GM19328 (cell line): ENCODE data around the gene ARID1B.

Source experiments
- ATAC-seq: cut with Tn5 transposase; IDR thresholded peaks from one replicate; pipeline ENCODE4 v1.9.1; 2021; ENCODE audit warnings: mild to moderate bottlenecking, moderate library complexity; ENCODE audit not compliant: unreplicated experiment

ARID1B gene

DNA sequence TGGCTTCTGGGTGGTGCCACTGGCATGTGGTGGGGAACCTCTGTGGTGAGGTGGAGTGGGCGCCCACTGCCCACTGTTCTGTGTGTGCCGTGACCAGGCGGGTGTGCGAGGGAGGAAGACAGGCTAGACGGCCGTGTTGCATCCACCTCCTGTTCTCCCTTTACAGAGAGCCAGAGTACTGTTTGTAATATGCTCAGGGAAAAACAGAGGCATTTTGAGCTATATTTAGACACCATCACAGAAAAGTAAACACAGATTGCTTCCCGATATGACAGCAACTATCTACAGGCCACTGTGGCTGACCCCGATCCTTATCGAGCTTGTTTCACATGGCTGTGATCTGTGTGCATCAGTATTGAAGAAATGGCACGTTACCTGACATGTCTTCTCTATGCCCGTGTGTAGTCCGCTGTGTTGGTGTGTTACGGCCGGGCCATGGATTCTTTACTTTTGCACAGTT lies 45.6 kb downstream of the ARID1B start:
- no peak for ATAC-seq

DNA sequence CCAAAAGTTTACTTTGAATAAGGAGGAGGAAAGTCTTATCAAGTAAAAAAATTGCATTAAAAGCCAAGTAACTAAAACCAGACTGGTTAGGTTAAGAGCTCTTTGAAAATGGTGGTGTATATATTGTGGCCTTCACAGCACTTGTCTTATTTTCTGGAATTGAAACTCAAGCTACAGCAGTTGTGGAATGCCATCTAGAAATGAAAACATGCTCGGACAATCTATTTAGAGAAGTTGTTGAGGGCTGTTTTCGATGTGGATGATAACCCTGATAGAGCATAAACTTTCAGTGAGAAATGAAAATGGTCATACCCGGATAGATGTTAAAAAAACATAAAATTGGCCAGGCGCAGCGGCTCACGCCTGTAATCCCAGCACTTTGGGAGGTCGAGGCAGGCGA lies 47.0 kb downstream of the ARID1B start:
- no peak for ATAC-seq

GRCh38 chr6:156825475-156825874 lies 48.3 kb downstream of the ARID1B start:
- ATAC-seq = no peak

DNA sequence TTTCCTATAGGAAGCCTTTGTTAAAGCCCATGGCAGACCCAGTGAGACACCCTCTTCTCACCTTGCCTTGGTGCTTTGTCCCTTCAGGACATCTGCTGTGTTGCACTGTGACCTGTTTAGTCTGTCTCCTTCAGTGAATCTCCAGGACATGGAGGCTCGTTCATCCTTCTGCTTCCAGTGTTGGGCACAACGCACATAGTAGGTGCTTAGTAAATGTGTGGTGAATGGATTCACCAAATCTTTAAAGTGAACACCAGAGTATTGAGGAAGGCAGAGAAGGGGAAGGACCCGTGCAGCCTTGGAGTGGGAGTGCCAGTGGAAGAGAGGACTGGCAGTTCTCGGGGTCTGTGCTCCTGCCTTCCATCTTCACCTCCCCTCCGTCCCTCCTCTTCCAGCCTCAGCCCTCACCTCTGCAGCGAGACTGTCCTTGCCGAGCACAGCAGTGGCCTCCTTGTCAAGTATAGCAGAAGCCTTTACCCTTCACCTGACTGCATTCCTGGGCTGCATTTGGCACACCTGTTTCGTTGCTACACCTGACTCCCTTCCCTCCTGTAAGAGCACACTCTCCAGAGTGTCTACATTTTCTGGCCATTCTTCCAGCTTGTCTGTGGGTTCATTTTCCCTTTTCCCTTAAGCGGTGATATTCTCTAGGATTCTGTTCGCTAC lies 49.2 kb downstream of the ARID1B start:
- ATAC-seq = no peak

- no peak for ATAC-seq
Measured at GRCh38 chr6:156827382-156827781, 50.2 kb downstream of the ARID1B start.

GRCh38 chr6:156828280-156828703 lies 51.1 kb downstream of the ARID1B start:
- ATAC-seq = no peak

DNA sequence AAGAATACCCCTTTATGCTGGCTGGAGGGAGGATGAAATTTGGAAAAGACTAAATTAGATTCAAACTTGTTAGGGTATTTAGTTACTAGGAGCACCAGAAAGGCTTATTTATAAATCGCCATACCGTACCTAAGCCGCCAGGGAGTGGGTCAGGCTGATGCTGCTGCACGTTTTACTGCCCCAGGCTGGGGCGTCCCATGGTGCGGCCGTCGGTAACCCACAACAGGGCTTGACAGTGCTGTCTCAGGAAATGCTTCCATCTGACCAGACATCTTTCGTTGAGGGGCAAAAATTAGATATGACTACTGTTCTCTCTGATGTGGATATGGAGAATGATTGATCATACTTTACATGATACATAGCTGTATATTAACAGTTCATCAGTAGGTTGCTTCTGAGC lies 52.9 kb downstream of the ARID1B start:
- no peak for ATAC-seq

DNA sequence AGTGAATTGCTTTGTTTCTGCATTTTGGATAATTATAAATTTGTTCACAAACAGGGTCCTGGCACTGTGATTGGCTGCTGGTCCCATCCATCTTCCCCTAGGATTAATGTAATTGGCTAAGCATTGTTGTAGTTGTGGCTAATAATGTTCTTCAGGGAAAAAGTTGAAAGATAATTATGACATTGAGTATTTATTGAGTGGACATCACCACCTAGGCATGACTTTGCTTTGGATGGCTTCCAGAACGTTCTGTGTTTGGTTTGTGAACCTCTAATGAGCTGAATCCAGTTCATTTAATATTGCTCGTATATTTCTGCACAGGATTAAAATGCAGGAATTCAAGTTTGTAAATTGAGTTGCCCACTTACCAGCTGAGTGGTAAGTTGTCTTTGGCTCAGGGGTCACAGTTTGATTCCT lies 55.1 kb downstream of the ARID1B start:
- ATAC-seq = no peak

DNA sequence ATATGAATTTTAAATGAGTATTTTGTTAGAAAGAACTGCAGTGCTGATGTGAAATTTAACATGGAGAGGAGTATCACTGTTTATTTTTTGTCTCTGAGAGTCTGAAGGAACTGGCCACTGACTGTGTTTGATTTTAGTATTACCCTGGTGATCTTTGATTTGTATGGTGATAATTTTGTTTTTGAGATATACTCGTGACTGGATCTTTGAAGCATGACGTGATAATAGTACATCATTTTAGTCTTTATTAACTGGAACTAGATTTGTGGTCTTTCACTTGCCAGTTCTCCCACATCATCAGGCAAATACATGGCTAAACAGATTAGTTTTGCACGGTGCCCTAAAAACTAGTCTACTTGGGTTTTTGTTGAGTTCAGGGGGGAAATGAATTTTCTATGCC lies 55.5 kb downstream of the ARID1B start:
- ATAC-seq = no peak

DNA sequence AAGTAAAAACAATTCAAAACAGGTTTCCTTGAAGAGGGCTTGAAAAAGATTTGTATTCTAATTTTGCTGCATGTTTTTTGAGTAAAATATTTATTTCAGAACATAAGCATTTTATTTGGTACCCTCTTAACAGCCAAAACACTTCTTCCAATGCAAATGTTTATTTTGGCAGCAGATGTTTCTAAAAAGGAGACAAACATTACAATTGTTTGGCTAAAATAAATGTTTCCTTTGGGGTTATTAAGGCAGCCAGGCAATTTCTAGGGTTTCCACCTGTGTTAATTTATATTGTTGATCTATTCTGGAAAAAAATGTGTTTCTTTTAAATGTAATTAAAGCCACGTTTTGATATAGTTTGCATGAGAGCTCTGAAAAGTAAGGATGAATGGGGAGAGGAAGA lies 56.6 kb downstream of the ARID1B start:
- no peak for ATAC-seq

DNA sequence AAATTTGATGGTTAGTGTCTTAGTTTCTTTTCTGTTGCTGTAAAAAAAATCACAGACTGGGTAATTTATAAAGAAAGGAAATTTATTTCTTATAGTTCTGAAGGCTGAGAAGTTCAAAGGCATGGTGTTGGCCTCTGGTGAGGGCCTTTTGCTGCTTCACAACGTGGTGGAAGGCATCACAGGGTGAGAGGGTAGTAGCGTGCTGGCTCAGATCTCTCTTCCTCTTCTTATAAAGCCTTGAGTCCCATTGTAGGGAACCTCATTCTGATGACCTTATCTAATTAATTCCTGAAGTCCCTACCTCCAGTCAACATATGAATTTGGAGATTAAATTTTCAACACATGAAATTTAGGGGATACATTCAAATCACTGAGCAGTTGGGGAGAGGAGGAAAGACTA lies 62.0 kb downstream of the ARID1B start:
- no peak for ATAC-seq

DNA sequence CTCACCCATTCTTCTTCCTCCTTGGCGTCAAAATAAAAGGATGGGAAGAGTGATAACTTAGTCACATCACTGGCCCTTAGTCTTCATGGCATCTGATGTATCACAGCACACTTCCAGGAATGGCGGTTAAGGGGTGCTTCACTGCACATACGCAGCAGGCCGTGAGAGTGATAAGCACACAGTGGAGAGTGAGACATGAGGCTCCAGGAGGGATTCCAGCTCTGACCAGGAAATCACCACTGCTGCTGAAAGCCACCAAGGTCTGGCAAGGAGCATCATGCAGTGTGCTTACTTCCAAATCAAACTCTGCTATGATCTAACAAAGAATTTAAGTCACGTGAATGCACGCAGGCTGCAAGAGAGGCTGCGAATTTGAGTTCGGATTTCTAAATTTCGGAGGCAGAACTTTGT lies 62.4 kb downstream of the ARID1B start:
- ATAC-seq = no peak

GRCh38 chr6:156840136-156840535 lies 63.0 kb downstream of the ARID1B start:
- ATAC-seq = no peak

GRCh38 chr6:156840606-156841005 lies 63.4 kb downstream of the ARID1B start:
- ATAC-seq = no peak

DNA sequence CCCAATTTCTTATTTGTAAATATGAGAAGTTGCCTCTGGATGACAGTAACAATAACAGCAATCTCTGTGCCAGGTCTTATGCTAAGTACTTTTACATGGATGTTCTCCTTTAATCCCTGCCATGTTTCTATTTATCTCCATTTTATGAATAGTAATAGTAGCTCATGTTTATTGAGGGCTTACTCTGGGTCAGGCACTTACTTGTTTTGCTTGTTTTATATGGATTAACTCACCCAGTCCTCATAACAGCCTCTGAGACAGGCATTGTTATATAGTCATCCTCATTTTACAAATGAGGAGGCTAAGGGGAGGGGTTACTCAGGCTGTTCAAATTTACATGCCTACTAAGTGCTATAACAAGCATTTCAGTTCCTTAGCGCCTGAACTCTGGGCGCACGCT lies 64.3 kb downstream of the ARID1B start:
- ATAC-seq = no peak

- ATAC-seq = no peak
Measured at GRCh38 chr6:156842598-156843250, 65.5 kb downstream of the ARID1B start.

GRCh38 chr6:156844089-156844488 lies 66.9 kb downstream of the ARID1B start:
- ATAC-seq = no peak

DNA sequence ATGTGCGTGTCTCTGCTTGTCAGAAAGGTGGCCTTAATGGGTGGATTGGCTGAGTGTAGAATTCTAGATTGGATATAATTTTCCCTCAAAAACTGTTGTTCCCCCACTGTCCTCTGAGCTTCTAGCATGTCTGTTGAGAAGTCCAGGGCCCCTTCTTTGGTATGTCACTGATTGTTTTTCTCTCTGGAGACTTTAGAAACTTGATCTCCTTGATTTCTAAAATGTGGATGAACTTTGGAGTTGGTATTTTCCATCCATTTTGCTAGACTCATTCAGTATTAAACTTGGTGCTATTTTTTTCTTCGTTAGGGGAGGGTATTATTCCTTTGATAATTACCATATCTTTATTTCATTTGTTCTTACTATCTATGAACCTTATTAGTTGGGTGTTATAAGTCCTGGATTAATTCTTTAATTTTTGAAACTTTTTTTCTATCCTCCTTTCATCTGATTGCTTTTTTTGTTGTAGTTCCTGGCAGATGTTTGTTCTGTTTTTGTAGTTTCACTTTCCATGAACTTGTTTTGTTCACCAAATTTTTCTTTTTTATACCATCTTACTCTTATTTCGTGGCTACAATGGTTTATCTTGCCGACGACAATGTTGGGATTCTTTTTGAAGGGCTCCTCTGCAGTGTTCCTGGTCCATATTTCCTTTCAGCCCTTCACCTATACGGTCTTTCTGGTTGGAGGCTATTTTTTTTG lies 68.4 kb downstream of the ARID1B start:
- ATAC-seq = no peak

- ATAC-seq = no peak
Measured at GRCh38 chr6:156846845-156847599, 69.8 kb downstream of the ARID1B start.

GRCh38 chr6:156848123-156848522 lies 70.9 kb downstream of the ARID1B start:
- no peak for ATAC-seq

DNA sequence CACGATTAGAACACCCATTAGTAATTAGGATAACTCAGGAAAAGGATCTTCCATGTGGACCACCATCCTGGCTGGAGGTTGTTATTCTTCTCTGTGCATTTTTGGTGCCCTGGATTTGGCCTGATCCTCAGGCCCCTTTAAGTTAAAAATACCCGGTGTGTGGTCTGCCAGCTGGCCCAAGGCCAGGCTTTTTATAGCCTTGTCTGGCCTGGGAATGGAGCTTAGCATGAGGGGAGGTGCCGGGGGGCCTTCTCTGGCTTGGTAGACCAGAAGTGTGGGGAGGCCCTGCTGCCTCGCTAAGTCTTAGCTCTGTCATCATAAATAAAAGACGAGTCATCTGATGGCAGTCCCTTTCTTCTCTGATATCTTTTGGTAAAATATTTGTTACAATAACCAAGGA lies 71.4 kb downstream of the ARID1B start:
- ATAC-seq = no peak
